IPS-NIHi11 (cell line): Measurements from ENCODE around the gene NUAK1.
A peak's percentile ranks its signal among the peaks of the same experiment; 100 is the strongest.
"Not testable (repeated sequence)": the region's sequence is repeated elsewhere in the genome, so short reads cannot be mapped to it uniquely, and the experiment has no call there.

Experiments
- DNase-seq: peaks from one replicate; pipeline ENCODE4 v3.0.0; 2012; ENCODE audit warnings: mixed read lengths, low spot score

NUAK1 gene

DNA sequence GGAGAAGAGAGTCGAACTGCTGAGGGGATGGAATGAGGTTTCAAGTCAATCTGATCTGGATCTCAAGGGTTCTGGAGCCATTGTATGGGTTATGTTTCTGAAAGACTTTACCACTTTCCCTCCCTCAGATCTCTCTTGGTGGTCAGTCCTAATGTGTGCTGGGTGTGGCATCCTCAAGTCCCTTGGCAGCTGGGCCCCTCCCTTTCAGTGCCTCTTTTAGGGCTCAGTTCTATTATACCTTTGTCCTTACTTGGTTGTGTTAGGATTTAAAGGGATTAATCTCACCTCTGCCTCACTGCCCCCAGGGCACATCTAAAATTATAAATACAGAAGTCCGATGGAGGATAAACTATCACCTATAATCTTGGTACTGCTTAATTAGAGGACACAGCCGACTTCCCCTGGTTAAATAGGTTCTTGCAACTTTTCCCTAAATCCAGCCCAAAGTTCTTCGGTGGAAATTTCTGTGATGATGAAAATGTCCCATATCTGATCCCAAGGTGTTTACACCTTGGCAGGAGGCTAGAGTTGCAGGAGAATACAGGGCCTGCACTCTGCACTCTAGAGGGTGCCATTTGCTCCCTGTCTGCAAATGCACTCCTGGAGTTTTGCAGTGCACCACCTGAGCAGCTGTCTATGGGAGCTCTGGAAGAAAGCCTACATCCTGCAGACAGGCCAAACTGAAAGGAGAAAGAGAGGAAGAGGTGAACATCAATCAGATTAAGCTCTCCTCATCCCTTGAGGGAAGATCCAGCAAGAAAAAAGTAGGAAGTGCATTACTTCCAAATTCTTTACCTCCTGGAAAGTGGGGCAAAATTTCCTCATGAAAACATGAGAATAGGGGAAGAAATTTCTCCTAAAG, 106.8 kb downstream of the NUAK1 start:
- peak; percentile 19 for DNase-seq

- no peak for DNase-seq
Observed at GRCh38 chr12:106030210-106031071, 108.3 kb downstream of the NUAK1 start.

DNA sequence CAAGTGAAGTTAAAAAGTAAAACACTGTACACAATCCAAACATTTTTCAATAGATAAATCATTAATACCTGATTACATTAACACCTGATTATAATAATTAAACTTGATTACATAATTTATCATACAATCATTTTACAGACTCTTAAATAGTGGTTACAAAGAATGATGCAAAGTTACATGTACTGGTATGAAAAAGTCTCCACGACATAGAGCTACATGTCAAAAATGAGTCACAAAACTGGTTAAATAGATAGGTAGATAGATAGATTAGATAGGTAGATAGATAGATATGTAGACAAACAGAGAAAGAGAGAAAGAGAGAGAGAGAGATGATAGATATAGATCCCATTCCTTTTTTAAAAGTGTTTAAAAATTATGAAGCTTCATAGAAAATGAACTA, 109.2 kb downstream of the NUAK1 start:
- no peak for DNase-seq

DNA sequence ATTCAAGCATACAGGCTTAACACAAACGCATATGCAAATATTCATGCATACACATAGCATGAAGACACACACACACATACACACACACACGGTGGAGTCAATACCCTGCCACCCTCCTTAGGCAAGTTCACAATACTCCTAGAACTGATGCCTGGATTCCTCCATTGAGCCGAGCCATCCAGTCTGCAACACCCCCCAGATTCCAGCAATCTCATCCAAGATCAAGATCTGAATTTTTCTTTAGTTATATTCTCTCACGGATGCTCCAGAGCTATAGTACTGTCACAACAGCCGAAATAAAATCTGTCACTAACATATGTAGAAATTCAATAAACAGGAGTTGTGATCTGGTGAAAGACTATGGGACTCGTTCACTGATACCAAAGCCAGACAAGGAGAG, 110.8 kb downstream of the NUAK1 start:
- DNase-seq = no peak

DNA sequence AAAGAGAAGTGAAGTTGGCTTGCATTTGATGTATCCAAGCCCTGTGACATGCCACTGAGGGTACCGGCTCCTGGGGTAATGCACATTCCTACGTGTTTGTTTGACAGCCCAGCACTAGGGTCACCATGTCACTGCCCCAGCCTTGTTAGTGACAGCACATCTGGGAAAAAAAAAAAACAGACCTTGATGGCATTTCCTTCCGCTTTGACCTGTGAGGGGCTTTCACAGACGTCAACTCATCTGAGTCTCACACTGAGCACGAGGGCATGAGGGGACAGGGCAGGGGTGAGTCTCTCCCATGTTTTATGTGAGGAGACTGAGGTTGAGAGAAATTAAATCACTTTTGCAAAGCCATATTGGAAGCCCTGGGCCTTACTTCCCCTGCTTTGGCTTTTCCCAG, 111.5 kb downstream of the NUAK1 start:
- DNase-seq = no peak

GRCh38 chr12:106025129-106025528, 113.6 kb downstream of the NUAK1 start:
- DNase-seq = no peak

DNA sequence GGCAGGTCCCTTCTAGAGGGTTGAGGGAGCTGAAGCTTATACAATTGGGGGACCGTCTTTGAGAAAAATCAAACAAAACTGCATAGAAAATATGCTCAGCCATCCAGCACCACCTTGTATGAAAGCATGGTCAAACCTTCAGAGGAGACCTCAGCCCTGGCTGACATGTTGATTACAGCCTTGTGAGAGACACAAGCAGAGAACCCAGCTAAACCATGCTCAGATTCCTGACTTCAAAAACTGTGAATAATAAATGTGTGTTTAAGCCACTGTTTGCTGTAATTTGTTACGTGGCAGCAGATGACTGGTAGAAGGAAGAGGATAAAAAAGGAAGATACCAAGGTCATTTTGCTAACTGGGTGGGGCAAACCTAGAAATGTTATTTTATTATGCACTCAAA, 115.7 kb downstream of the NUAK1 start:
- DNase-seq = no peak

- DNase-seq = no peak
Observed at GRCh38 chr12:106022568-106023012, 116.2 kb downstream of the NUAK1 start.

GRCh38 chr12:106021516-106021915, 117.2 kb downstream of the NUAK1 start:
- DNase-seq = no peak

- no peak for DNase-seq
Observed at GRCh38 chr12:106020736-106021135, 118.0 kb downstream of the NUAK1 start.

GRCh38 chr12:106019144-106019543, 119.6 kb downstream of the NUAK1 start:
- DNase-seq = no peak

DNA sequence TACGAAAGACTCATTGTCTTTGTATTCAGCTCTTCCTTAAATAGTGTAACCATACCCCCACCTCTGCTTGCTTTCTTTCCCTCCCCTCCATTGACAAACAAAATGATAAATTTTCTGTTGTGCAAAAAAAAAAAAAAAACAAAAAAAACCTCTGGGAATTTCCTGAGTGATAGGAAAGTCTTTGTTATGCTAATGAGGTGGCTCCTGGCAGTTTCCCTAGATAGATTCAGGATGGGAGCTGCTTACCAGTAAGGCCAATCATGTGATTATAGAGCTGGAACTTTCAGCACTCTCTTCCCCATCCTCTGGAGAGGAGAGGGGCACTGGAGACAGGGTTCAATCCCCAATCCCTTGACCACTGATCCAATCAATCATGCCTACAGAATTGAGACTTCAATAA, 120.5 kb downstream of the NUAK1 start:
- DNase-seq = no peak

DNA sequence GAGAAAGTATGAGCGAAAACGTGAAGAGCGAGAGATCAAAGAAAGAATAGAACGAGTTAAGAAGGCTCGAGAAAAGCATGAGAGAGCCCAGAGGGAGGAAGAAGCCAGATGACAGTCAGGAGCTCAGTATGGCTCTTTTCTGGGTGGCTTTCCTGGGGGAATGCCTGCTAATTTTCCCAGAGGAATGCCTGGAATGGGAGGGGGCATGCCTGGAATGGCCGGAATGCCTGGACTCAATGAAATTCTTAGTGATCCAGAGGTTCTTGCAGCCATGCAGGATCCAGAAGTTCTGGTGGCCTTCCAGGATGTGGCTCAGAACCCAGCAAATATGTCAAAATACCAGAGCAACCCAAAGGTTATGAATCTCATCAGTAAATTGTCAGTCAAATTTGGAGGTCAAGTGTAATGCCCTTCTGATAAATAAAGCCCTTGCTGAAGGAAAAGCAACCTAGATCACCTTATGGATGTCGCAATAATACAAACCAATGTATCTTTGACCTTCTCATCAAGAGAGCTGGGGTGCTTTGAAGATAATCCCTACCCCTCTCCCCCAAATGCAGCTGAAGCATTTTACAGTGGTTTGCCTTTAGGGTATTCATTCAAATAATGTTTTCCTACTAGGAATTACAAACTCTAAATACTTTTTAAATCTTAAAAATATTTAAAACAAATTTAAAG, 122.0 kb downstream of the NUAK1 start:
- DNase-seq = not testable (repeated sequence)

DNA sequence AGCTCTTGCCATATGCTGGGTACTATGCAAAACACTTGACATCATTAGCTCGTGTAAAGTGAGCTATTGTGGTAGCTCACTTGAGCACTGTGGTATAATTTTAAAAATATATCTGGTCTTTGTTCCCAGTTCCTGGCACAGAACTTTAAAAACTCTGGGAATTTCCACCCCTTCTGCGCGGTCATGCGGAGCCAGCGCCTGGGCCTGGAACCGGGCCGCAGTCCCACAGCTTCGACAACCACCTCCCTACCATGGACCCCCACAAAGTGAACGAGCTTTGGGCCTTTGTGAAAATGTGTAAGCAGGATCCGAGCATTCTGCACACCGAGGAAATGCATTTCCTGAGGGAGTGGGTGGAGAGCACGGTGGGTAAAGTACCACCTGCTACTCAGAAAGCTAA, 123.1 kb downstream of the NUAK1 start:
- no peak for DNase-seq

- no peak for DNase-seq
Observed at GRCh38 chr12:106013941-106014340, 124.8 kb downstream of the NUAK1 start.
